Colon (tissue), 2 donors: ENCODE results near the gene TBX21.

Source experiments
- FAIRE-seq: peaks from 2 replicates; lab custom pipeline; 2012; peaks lifted over from hg19 to GRCh38; lab: Jason Lieb, UNC
- donor health status: control.
- donor health status: control.

Gene TBX21

GRCh38 chr17:47774987-47775580 lies 42.0 kb downstream of the TBX21 start:
- no peak for FAIRE-seq

- FAIRE-seq, result no peak
Observed at GRCh38 chr17:47776330-47777197, 43.5 kb downstream of the TBX21 start.

DNA sequence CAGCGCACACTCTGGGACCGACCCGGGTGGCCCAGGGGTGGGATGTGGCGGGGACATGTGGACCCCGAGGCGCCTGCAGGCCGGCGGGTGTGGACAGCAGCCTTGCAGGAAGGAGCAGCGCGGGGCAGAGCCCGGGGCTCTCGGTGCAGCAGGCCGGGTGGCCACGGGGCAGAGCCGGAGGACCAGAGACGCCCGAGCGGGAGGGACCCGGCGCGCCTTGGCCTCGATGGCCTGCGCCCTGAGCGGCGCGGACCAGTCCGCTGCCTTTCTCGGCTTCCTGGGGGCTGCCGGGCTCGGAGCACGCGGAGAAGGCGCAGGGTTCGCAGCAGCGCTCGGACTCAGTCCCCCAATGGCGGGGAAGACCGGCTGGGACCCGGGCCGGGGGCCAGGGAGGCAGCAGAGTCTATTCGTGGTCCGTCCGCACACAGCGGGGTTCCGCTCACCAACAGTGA lies 45.2 kb downstream of the TBX21 start:
- FAIRE-seq, result no peak

- no peak for FAIRE-seq
Observed at GRCh38 chr17:47781397-47781796, 48.4 kb downstream of the TBX21 start.

GRCh38 chr17:47785538-47786123 lies 52.6 kb downstream of the TBX21 start:
- no peak for FAIRE-seq

DNA sequence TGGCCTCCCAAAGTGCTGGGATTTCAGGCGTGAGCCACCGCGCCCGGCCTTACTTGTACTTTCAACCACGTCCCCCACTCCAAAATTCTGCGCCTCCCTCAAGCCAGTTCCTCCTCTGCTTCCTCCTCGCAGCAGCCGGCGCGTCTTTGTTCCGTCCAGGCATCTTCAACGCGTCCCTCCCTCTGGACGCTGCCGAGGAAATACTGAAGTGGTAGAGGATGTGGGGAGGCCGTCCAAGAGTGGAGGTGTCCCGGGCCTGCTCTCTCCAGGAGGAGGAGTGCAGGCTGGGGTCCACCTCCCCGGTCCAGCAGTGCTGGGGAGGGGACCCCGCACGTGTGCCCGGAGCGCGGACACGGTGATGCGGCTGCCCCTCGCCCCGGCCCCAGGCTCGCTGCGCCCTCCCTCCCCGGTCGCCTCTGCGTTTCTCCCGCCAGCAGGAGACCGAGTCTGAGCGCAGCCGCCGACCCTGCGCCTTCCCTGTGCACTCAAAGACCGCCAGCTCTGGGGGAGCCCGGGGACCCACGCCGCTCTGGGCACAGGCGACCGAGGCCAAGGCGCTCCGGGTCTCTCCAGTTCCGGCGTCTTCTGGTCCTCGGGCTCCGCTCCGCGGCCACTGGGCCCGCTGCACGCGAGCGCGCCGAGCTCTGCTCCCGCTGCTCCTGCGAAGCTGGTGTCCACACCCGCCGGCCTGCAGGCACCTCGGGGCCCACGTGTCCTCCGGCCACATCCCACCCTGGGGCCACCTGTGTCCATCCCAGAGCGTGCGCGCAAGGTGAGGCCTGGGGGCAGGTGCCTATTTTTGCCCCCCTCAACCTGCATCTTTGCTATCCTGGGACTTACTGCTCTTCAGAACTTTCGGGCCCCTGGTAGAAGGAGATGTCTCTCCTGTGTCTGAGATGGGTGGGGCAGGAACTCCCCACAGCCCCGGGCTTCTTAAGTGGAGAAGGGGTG lies 56.9 kb downstream of the TBX21 start:
- FAIRE-seq, result no peak

- no peak for FAIRE-seq
Observed at GRCh38 chr17:47791025-47791424, 58.0 kb downstream of the TBX21 start.

DNA sequence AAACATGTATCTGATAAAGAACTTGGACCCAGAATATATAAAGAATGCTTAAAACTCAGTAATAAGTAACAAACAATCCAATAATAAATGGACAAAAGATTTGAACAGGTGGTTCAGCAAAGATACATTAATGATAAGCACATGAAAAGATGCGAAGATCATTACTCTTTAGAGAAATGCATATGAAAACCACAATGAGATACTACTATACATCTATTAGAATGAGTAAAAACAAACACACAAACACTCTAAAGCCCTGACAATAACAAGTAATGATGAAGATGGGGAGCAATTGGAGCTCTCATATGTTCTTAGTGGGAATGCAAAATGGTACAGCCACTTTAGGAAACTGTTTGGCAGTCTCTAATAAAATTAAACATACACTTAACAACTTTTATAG lies 59.4 kb downstream of the TBX21 start:
- FAIRE-seq, result no peak

DNA sequence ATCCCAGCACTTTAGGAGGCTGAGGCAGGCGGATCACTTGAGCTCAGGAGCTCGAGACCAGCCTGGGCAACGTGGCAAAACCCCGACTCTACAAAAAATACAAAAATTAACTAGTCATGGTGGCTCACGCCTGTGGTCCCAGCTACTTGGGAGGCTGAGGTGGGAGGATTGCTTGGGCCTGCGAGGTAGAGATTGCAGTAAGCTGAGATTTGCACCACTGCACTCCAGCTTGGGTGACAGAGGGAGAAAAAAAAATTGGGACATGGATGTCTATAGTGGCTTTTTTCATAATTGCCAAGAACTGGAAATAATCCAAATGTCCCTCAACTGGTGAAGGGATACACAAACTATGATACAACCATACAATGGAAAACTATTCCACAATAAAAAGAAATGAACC lies 59.9 kb downstream of the TBX21 start:
- no peak for FAIRE-seq
